ENCODE results near the gene TMEM182. TPM values are rescaled to one million over a fixed set of nuclear protein-coding genes. Genes with fewer than 3 reads are reported as not detected.

Gene TMEM182
- total and polyA plus RNA-seq, 9 of the 15 experiments (the other 6 are each of a cell fraction or from before 2014, with no cell fraction given), result 5.2 to 11.4 (median 7.5) TPM

GRCh38 chr2:102789349-102790090 lies 27.7 kb downstream of the TMEM182 start:
- in situ Hi-C loops (cut with MboI) (no loop called here), intact Hi-C loops (cut with micrococcal nuclease) (no loop called here)
- DNase-seq (ENCODE audit: extremely low read depth in 1 of 4, low spot score in 3 of 4) (no peak), FAIRE-seq (no peak), ATAC-seq (no peak)
- no peaks in the 10 kb centered on the region for H3K4me1 ChIP-seq (replicated peaks in 1 of 2; ENCODE audit: control insufficient read depth in 2 of 2, insufficient read depth in 2 of 2, low read length in 2 of 2)
- no peak overlapping the region for H3K9ac ChIP-seq (ENCODE audit: insufficient read depth in 1 of 2, low read depth in 2 of 2, low read length in 2 of 2)
- H3K4me3 ChIP-seq, result no peak overlapping the region
- BruUV-seq (replicated peaks), result no TSS peak
- no peaks in the 10 kb centered on the region for H3K27me3 ChIP-seq (ENCODE audit: control insufficient read depth in 2 of 2, insufficient read depth in 2 of 2, low read length in 2 of 2)
- WGBS (ENCODE audit: insufficient coverage, low coverage, missing lambda C conversion rate), result 55% methylated on average over 7 of the region's 7 CpGs
- H3K27ac ChIP-seq (ENCODE audit: extremely low read depth, low read depth, low read length), result no peak overlapping the region
- H3K9me3 ChIP-seq (replicated peaks; ENCODE audit: control insufficient read depth, insufficient read depth, low read depth, low read length), result no peaks in the 10 kb centered on the region
- H3K79me2 ChIP-seq (ENCODE audit: control insufficient read depth, insufficient read depth, low read length), result no peaks in the 10 kb centered on the region
- H3K4me2 ChIP-seq (ENCODE audit: insufficient read depth, low read length), result no peak overlapping the region
- no peaks in the 10 kb centered on the region for H4K20me1 ChIP-seq (replicated peaks; ENCODE audit: control insufficient read depth, insufficient read depth, low read length)
- no peaks in the 10 kb centered on the region; the same call in 2 of the 3 replicates for H3K36me3 ChIP-seq (ENCODE audit: control insufficient read depth, insufficient read depth, low read length)
- POLR2A ChIA-PET, result no interaction called here
- TF ChIP-seq ZNF282 (CRISPR knock-in tag; IDR thresholded peaks at IDR 0.05) (no peak), BCL6 (CRISPR knock-in tag; IDR thresholded peaks at IDR 0.05) (no peak), ARID3A (IDR thresholded peaks at IDR 0.05; ENCODE audit: borderline replicate concordance, low read depth, low read length) (no peak), ZNF644 (tag; IDR thresholded peaks at IDR 0.05; ENCODE audit: low read depth) (no peak), ZKSCAN8 (CRISPR knock-in tag; IDR thresholded peaks at IDR 0.05) (no peak), E2F8 (IDR thresholded peaks at IDR 0.05; ENCODE audit: low read depth, partially characterized antibody) (no peak), MCM7 (IDR thresholded peaks at IDR 0.05) (no peak), SP2 (IDR thresholded peaks at IDR 0.05; ENCODE audit: extremely low read depth, low read depth, low read length, poor library complexity, severe bottlenecking) (no peak), CREB5 (CRISPR knock-in tag; IDR thresholded peaks at IDR 0.05) (no peak), FOS (IDR thresholded peaks at IDR 0.05; ENCODE audit: extremely low read depth, insufficient read length) (no peak), ELK3 (CRISPR knock-in tag; IDR thresholded peaks at IDR 0.05) (no peak), MAZ (CRISPR knock-in tag; conservative IDR thresholded peaks at IDR 0.05 in 1 of 2, IDR thresholded peaks at IDR 0.05 in 1 of 2) (no peak), KHSRP (IDR thresholded peaks at IDR 0.05) (no peak)
- H3K9me1 ChIP-seq (ENCODE audit: control insufficient read depth, insufficient read depth, low read length), result peaks cover 3% of the 10 kb centered on the region
- no peak overlapping the region for H2AFZ ChIP-seq (ENCODE audit: low read depth, low read length)
- CTCF ChIA-PET (ENCODE audit: low intra/inter-chr PET ratio), result no interaction called here

Measured in K562 (cell line).